IMR-90 (cell line): Measurements from ENCODE around the gene EID3. TPM values are rescaled to one million over a fixed set of nuclear protein-coding genes. Genes with fewer than 3 reads are reported as not detected.

Source experiments
- ATAC-seq: fragments of 200-7000 bp; cut with Tn5 transposase; 2 replicates; pipeline ENCODE4 v1.9.1; 2020; ENCODE audit warnings: low read depth, mild to moderate bottlenecking, moderate library complexity
- BruUV-seq: library from RNA; stranded (reverse); fragments of 400-500 nt; replicated peaks from 2 replicates; lab custom pipeline; 2021; lab: Mats Ljungman, UMichigan
- CTCF ChIA-PET: fragments of 300-600 bp; formaldehyde crosslinking; extraction: SDS; loops from one replicate; lab custom pipeline; 2021; ENCODE audit warnings: antibody characterized with exemption; lab: Yijun Ruan, JAX
- POLR2A ChIA-PET: fragments of 300-600 bp; sonication (Branson Sonifier 250); formaldehyde crosslinking; loops from one replicate; lab custom pipeline; 2022; ENCODE audit warnings: antibody characterized with exemption; ENCODE audit not compliant: unreplicated experiment; lab: Charles Lee
- DNase-seq: peaks from one replicate; pipeline ENCODE4 v3.0.0; 2013
- H2AFZ ChIP-seq: replicated peaks from 2 replicates; pipeline ENCODE3; 2013; ENCODE audit warnings: low read length, mild to moderate bottlenecking; ENCODE audit not compliant: poor library complexity
- H2AK5ac ChIP-seq: 2 replicates; pipeline ENCODE4 v1.6.1; 2013; ENCODE audit warnings: low read depth, low read length, inconsistent platforms
- H2AK9ac ChIP-seq: replicated peaks from 2 replicates; pipeline ENCODE3; 2013; ENCODE audit warnings: mild to moderate bottlenecking, low read depth, low read length, moderate library complexity; ENCODE audit not compliant: poor library complexity
- H2BK120ac ChIP-seq: 2 replicates; pipeline ENCODE4 v1.6.1; 2013; ENCODE audit warnings: low read depth, low read length, inconsistent platforms
- H2BK15ac ChIP-seq: 3 replicates; pipeline ENCODE4 v1.6.1; 2013; ENCODE audit warnings: low read depth, low read length, inconsistent platforms
- H2BK20ac ChIP-seq: 2 replicates; pipeline ENCODE4 v1.6.1; 2013; ENCODE audit warnings: low read depth, mild to moderate bottlenecking, inconsistent platforms, low read length, moderate library complexity
- H2BK5ac ChIP-seq: 2 replicates; pipeline ENCODE4 v1.6.1; 2013; ENCODE audit warnings: mild to moderate bottlenecking, low read depth, low read length, inconsistent platforms; ENCODE audit not compliant: poor library complexity, severe bottlenecking
- H3K14ac ChIP-seq: replicated peaks from 2 replicates; pipeline ENCODE4 v1.6.1; 2013; ENCODE audit warnings: low read depth, low read length, inconsistent platforms
- H3K18ac ChIP-seq: 2 replicates; pipeline ENCODE4 v1.6.1; 2013; ENCODE audit warnings: low read depth, low read length, control low read depth
- H3K23ac ChIP-seq: 2 replicates; pipeline ENCODE4 v1.6.1; 2013; ENCODE audit warnings: low read depth, low read length, inconsistent platforms
- H3K27ac ChIP-seq: 2 replicates; pipeline ENCODE4 v1.5.1; 2013; ENCODE audit warnings: mild to moderate bottlenecking, control low read depth, low read length; ENCODE audit not compliant: insufficient read depth
- H3K27me3 ChIP-seq: 2 replicates; pipeline ENCODE4 v1.6.1; 2013; ENCODE audit warnings: low read length; ENCODE audit not compliant: control insufficient read depth, insufficient read depth
- H3K36me3 ChIP-seq: 2 replicates; pipeline ENCODE4 v1.6.1; 2013; ENCODE audit warnings: low read length, mixed read lengths; ENCODE audit not compliant: control insufficient read depth, insufficient read depth
- H3K4ac ChIP-seq: 2 replicates; pipeline ENCODE4 v1.6.1; 2013; ENCODE audit warnings: low read depth, low read length, inconsistent platforms
- H3K4me1 ChIP-seq: 2 replicates; pipeline ENCODE4 v1.6.1; 2013; ENCODE audit warnings: low read length, mixed read lengths; ENCODE audit not compliant: control insufficient read depth, insufficient read depth
- H3K4me2 ChIP-seq: 2 replicates; pipeline ENCODE4 v1.6.1; 2013; ENCODE audit warnings: low read depth, mild to moderate bottlenecking, control low read depth, low read length, moderate library complexity
- H3K4me3 ChIP-seq: 2 replicates; pipeline ENCODE4 v1.5.1; 2013; ENCODE audit warnings: low read depth, mild to moderate bottlenecking, control low read depth, low read length, moderate library complexity; ENCODE audit not compliant: insufficient read depth
- H3K56ac ChIP-seq: 2 replicates; pipeline ENCODE4 v1.6.1; 2013; ENCODE audit warnings: low read length, inconsistent platforms; ENCODE audit not compliant: insufficient read depth; ENCODE audit errors: extremely low read depth
- H3K79me1 ChIP-seq, 2 experiments: 2 replicates each; pipeline ENCODE4 v1.6.1; 2013; ENCODE audit warnings: low read length in 2 of 2, inconsistent platforms in 1 of 2, low read depth in 1 of 2
- H3K9ac ChIP-seq: 2 replicates; pipeline ENCODE4 v1.6.1; 2013; ENCODE audit warnings: low read depth, low read length, control low read depth
- H3K9me1 ChIP-seq: 2 replicates; pipeline ENCODE4 v1.6.1; 2013; ENCODE audit warnings: low read length, inconsistent platforms; ENCODE audit not compliant: insufficient read depth
- H3K9me3 ChIP-seq: 2 replicates; pipeline ENCODE4 v1.6.1; 2013; ENCODE audit warnings: low read length; ENCODE audit not compliant: control insufficient read depth, insufficient read depth
- H4K20me1 ChIP-seq: 2 replicates; pipeline ENCODE4 v1.6.1; 2013; ENCODE audit warnings: low read length, inconsistent platforms; ENCODE audit not compliant: insufficient read depth
- H4K5ac ChIP-seq: 2 replicates; pipeline ENCODE4 v1.6.1; 2013; ENCODE audit warnings: mild to moderate bottlenecking, low read depth, low read length, control low read depth
- H4K8ac ChIP-seq, 2 experiments: 2 replicates each; pipeline ENCODE4 v1.6.1; 2013; ENCODE audit warnings: low read depth in 2 of 2, low read length in 2 of 2, control low read depth in 1 of 2, inconsistent platforms in 1 of 2
- H4K91ac ChIP-seq: 2 replicates; pipeline ENCODE4 v1.6.1; 2013; ENCODE audit warnings: low read depth, low read length, inconsistent platforms; ENCODE audit not compliant: insufficient read depth
- BHLHE40 ChIP-seq: fragments of 150-350 bp; IDR thresholded peaks from 2 replicates; pipeline ENCODE4 v1.6.1; 2016; ENCODE audit warnings: mild to moderate bottlenecking, low read depth, low read length
- CEBPB ChIP-seq: IDR thresholded peaks from 2 replicates; pipeline ENCODE4 v1.6.1; 2012; ENCODE audit warnings: low read depth, low read length, improper control_type of control experiment
- CHD1 ChIP-seq: IDR thresholded peaks from 2 replicates; pipeline ENCODE4 v1.6.1; 2012; ENCODE audit warnings: low read depth, low read length, improper control_type of control experiment
- FOS ChIP-seq: fragments of 150-350 bp; IDR thresholded peaks from 2 replicates; pipeline ENCODE4 v1.6.1; 2016; ENCODE audit warnings: low read depth, low read length
- MAFK ChIP-seq: IDR thresholded peaks from 2 replicates; pipeline ENCODE4 v1.6.1; 2012; ENCODE audit warnings: low read depth, low read length, improper control_type of control experiment
- MAZ ChIP-seq: IDR thresholded peaks from 2 replicates; pipeline ENCODE4 v1.6.1; 2012; ENCODE audit warnings: low read depth, mild to moderate bottlenecking, low read length, improper control_type of control experiment, moderate library complexity, borderline replicate concordance
- MXI1 ChIP-seq: IDR thresholded peaks from 2 replicates; pipeline ENCODE4 v1.6.1; 2012; ENCODE audit warnings: low read depth, mild to moderate bottlenecking, low read length, moderate library complexity, borderline replicate concordance
- NFE2L2 ChIP-seq: fragments of 150-350 bp; IDR thresholded peaks from 2 replicates; pipeline ENCODE4 v1.6.1; 2016; ENCODE audit warnings: low read depth, mild to moderate bottlenecking, low read length
- POLR2A ChIP-seq: IDR thresholded peaks from 2 replicates; pipeline ENCODE4 v1.6.1; 2012; ENCODE audit warnings: mild to moderate bottlenecking, low read depth, low read length
- RAD21 ChIP-seq: IDR thresholded peaks from 2 replicates; pipeline ENCODE4 v1.6.1; 2012; ENCODE audit warnings: low read length, improper control_type of control experiment
- RCOR1 ChIP-seq: IDR thresholded peaks from 2 replicates; pipeline ENCODE4 v1.6.1; 2012; ENCODE audit warnings: mild to moderate bottlenecking, low read length, improper control_type of control experiment; ENCODE audit not compliant: insufficient replicate concordance
- RFX5 ChIP-seq: IDR thresholded peaks from 2 replicates; pipeline ENCODE4 v1.8.0; 2012; ENCODE audit warnings: low read depth, mild to moderate bottlenecking, low read length, moderate library complexity
- SMC3 ChIP-seq: fragments of 150-350 bp; IDR thresholded peaks from 2 replicates; pipeline ENCODE4 v1.6.1; 2016; ENCODE audit warnings: low read depth, mild to moderate bottlenecking, antibody characterized with exemption, low read length, moderate library complexity
- WGBS, 2 experiments: methylation state at CpG; one replicate each; pipeline versions ENCODE4 v1.1.5 to v1.1.7; 2013; ENCODE audit warnings: missing lambda C conversion rate in 2 of 2; ENCODE audit not compliant: insufficient read length in 1 of 2; ENCODE audit errors: extremely low coverage in 2 of 2; 5-methylcytosine and 5-hydroxymethylcytosine counted together
- dilution Hi-C: fragments of 300-500 bp; cut with HindIII; formaldehyde crosslinking; loops from one replicate; pipeline ENCODE4 v1.14.3; 2018; ENCODE audit warnings: low sequenced_read_pairs; ENCODE audit not compliant: unreplicated experiment
- in situ Hi-C: fragments of 300-500 bp; cut with MboI; formaldehyde crosslinking; loops from 3 replicates; pipeline ENCODE4 v1.14.3; 2019; ENCODE audit warnings: low sequenced_read_pairs, inconsistent platforms, mixed read lengths
- intact Hi-C: fragments of 100-400 bp; cut with micrococcal nuclease; formaldehyde crosslinking; loops from 2 replicates; pipeline ENCODE4 v1.10.0; 2022
- polyA plus RNA-seq, 3 experiments: library from polyadenylated mRNA; depleted of rRNA; stranded (reverse); fragments of >200 nt; gene quantifications; 2 replicates each; pipeline ENCODE4 v1.2.3, GENCODE V29; 2012; ENCODE audit warnings: low replicate concordance in 1 of 3
- total RNA-seq: library from RNA; depleted of rRNA; stranded (reverse); fragments of >200 nt; gene quantifications from 2 replicates; pipeline ENCODE4 v1.2.3, GENCODE V29; 2012
- TF ChIP-seq, protein P1 (sequence below): fragments of 150-350 bp; IDR thresholded peaks from 2 replicates; pipeline ENCODE4 v1.6.1; 2016; ENCODE audit warnings: low read depth, mild to moderate bottlenecking, low read length, moderate library complexity, borderline replicate concordance
- TF ChIP-seq, protein P2 (sequence below): fragments of 150-350 bp; IDR thresholded peaks from 2 replicates; pipeline ENCODE4 v1.6.1; 2017; ENCODE audit warnings: mild to moderate bottlenecking, antibody characterized with exemption, low read length, low read depth
- TF ChIP-seq, protein P3 (sequence below): conservative IDR thresholded peaks from 2 replicates; pipeline ENCODE4 v1.5.1; 2012; ENCODE audit warnings: mild to moderate bottlenecking, low read depth, low read length, improper control_type of control experiment

The EID3 gene
- total and polyA plus RNA-seq, 2 of the 4 experiments (the other 2 are of a cell fraction): 2.2 to 4.1 TPM

DNA sequence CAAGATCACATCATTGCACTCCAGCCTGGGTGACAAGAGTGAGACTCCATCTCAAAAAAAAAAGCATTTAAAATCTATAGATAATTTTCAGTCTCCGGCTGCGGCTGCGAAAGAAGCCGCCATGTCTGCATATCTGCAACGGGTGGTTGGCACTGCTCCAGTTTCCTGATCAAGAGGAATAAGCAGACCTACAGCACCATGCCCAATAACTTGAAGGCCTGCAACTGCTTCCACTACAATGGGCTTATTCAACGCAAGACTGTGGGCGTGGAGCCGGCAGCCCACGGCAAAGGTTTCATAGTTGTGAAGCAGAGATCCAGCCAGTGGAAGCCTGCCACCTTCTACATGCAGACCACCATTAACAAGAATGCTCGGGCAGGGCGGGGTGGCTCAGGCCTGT is 30.6 kb upstream of the EID3 start:
- no peaks in the 10 kb centered on the region for H3K9me3 ChIP-seq
- dilution Hi-C loops: no loop called here
- H2BK120ac ChIP-seq: no peak overlapping the region
- CTCF ChIA-PET: no interaction called here
- H3K4me2 ChIP-seq: no peak overlapping the region
- H4K5ac ChIP-seq: no peak overlapping the region
- in situ Hi-C loops: no loop called here
- no peak overlapping the region for H3K9ac ChIP-seq
- no peak overlapping the region for H2BK5ac ChIP-seq
- no peak overlapping the region for H3K18ac ChIP-seq
- H3K4me1 ChIP-seq: peaks cover 2% of the 10 kb centered on the region
- H3K27ac ChIP-seq: no peak overlapping the region
- H3K14ac ChIP-seq: no peak overlapping the region
- no peak overlapping the region for H2BK15ac ChIP-seq
- no peak overlapping the region for H3K4me3 ChIP-seq
- POLR2A ChIA-PET: no interaction called here
- ATAC-seq: no peak
- H3K56ac ChIP-seq: no peak overlapping the region
- TF ChIP-seq, protein P1, sequence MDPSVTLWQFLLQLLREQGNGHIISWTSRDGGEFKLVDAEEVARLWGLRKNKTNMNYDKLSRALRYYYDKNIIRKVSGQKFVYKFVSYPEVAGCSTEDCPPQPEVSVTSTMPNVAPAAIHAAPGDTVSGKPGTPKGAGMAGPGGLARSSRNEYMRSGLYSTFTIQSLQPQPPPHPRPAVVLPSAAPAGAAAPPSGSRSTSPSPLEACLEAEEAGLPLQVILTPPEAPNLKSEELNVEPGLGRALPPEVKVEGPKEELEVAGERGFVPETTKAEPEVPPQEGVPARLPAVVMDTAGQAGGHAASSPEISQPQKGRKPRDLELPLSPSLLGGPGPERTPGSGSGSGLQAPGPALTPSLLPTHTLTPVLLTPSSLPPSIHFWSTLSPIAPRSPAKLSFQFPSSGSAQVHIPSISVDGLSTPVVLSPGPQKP: no peak
- TF ChIP-seq FOS (no peak), MAFK (no peak), CHD1 (no peak), RAD21 (no peak), BHLHE40 (no peak), POLR2A (no peak), CEBPB (no peak), SMC3 (no peak), MXI1 (no peak), NFE2L2 (no peak), RCOR1 (no peak), MAZ (no peak), RFX5 (no peak)
- TF ChIP-seq, protein P2, sequence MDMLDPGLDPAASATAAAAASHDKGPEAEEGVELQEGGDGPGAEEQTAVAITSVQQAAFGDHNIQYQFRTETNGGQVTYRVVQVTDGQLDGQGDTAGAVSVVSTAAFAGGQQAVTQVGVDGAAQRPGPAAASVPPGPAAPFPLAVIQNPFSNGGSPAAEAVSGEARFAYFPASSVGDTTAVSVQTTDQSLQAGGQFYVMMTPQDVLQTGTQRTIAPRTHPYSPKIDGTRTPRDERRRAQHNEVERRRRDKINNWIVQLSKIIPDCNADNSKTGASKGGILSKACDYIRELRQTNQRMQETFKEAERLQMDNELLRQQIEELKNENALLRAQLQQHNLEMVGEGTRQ: no peak
- TF ChIP-seq, protein P3, sequence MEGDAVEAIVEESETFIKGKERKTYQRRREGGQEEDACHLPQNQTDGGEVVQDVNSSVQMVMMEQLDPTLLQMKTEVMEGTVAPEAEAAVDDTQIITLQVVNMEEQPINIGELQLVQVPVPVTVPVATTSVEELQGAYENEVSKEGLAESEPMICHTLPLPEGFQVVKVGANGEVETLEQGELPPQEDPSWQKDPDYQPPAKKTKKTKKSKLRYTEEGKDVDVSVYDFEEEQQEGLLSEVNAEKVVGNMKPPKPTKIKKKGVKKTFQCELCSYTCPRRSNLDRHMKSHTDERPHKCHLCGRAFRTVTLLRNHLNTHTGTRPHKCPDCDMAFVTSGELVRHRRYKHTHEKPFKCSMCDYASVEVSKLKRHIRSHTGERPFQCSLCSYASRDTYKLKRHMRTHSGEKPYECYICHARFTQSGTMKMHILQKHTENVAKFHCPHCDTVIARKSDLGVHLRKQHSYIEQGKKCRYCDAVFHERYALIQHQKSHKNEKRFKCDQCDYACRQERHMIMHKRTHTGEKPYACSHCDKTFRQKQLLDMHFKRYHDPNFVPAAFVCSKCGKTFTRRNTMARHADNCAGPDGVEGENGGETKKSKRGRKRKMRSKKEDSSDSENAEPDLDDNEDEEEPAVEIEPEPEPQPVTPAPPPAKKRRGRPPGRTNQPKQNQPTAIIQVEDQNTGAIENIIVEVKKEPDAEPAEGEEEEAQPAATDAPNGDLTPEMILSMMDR: no peak
- 100% methylated on average over 4 of the region's 11 CpGs; no CpG with 5 or more reads in 1 of the 2 experiments for WGBS, 2 experiments
- no peak overlapping the region for H3K23ac ChIP-seq
- no peaks in the 10 kb centered on the region for H3K9me1 ChIP-seq
- no peaks in the 10 kb centered on the region for H3K27me3 ChIP-seq
- H4K91ac ChIP-seq: no peak overlapping the region
- no peaks in the 10 kb centered on the region for H4K20me1 ChIP-seq
- no peak overlapping the region for H2AK5ac ChIP-seq
- peaks cover 7 to 16% of the 10 kb centered on the region in 2 experiments for H3K79me1 ChIP-seq
- H2BK20ac ChIP-seq: no peak overlapping the region
- BruUV-seq: no TSS peak
- no peak for DNase-seq
- H3K36me3 ChIP-seq: peaks cover 6% of the 10 kb centered on the region; the same call in 1 of the 2 replicates
- no peak overlapping the region for H2AFZ ChIP-seq
- no peak overlapping the region for H3K4ac ChIP-seq
- no peak overlapping the region for H2AK9ac ChIP-seq
- no peak overlapping the region for H4K8ac ChIP-seq
- intact Hi-C loops: no loop called here
